ENCODE data around the gene TUFM.
"Not testable (repeated sequence)": the region's sequence is repeated elsewhere in the genome, so short reads cannot be mapped to it uniquely, and the experiment has no call there.

Gene TUFM

GRCh38 chr16:28837672-28838557 lies 8.2 kb downstream of the TUFM start:
- DNase-seq, result no peak

DNA sequence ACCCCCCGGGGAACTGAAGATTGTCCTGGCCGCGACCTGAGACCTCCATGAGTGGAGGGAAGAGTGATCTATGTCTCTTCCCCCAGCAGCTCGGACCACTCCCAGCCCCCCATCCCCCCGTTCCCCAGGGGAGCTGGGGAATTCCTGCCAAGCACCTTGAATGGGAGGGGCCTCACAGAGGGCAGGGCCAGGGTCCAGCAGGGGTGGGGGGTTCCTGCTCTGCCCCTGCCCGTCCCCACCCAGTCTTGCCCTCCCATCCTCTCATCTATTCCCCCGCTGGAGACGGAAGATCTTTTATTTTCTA lies 9.4 kb downstream of the TUFM start:
- DNase-seq, result no peak

DNA sequence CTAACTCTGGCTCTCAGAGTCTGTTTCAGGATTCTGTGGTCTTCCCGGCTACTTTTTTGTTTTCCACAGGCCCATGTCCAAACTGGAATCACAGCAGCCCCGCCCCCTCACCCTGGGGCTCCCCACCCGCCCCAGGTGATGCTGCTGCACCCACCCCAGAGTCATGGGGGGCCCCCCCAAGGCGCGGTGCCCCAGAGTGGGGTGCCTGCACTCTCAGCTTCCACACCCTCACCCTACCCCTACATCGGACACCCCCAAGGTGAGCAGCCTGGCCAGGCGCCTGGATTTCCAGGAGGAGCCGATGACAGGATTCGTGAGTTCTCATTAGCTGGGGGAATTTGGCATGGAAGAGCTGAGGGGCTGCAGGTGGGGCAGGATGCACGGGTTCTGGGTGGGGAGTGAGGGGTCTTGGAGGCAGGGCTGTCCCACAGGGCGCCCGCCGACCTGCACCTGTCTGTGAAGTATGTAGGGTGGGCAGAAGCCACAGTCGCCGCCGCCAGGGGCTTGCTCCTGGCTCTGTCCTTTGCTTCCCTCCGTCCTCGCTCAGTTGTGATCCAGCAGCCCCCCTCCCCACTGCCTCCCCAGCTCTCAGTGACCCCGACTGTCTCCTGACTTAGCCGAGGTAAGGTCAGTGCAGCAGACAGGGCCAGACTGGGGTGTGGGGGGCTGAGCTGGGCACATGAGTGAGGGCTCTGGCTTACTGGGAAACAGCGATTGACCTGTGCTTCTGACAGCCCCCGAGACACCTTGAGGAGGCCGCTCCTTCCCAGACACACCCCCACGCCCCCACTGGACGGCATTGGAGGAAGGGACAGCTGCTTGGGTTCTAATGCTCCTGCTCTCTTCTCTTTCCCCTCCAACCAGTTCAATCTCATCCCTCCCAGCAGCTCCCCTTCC lies 10.0 kb downstream of the TUFM start:
- DNase-seq, result no peak

GRCh38 chr16:28834873-28835863 lies 11.0 kb downstream of the TUFM start:
- DNase-seq, result no peak

DNA sequence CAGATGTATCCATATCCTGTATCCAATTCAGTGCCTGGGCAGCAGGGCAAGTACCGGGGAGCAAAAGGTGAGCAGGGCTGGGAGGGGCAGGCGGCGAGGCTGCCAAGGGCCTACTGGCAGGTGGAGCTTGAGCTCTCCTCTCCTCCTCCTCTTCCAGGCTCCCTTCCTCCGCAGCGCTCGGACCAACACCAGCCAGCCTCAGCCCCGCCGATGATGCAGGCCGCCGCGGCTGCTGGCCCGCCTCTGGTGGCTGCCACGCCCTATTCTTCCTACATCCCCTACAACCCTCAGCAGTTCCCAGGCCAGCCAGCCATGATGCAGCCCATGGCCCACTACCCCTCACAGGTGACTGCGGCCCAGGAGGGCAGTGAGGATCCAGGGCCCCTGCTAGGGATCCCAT lies 11.8 kb downstream of the TUFM start:
- no peak for DNase-seq

- DNase-seq, result no peak
Observed at GRCh38 chr16:28830531-28830930, 15.6 kb downstream of the TUFM start.

- no peak for DNase-seq
Observed at GRCh38 chr16:28829747-28830146, 16.4 kb downstream of the TUFM start.

DNA sequence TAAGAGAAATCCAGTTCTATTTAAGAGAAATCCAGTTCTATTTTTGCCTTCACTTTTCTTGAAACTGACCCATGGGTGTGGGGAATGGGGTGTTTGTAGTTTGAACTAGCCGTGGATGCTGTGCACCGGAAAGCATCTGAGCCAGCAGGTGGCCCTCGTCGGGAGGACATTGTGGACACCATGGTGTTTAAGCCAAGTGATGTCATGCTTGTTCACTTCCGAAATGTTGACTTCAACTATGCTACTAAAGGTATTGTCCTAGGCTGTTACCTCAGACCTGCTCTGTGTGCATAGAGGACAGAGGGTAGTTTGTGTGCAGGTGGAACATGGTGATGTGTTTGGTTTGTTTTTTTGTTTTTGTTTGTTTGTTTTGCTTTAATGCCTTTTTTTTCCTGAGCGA lies 20.0 kb downstream of the TUFM start:
- no peak for DNase-seq

DNA sequence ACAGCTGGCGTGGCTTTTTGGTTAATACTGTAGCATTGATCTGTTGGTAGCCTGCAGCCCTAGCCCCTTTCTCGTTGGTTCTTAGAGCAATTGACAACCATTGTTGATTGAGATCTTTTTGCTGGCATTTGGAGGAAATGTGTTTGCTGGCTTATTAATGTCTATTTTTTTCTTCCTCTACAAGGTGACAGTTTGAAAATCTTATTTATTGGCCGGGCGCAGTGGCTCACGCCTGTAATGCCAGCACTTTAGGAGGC lies 21.5 kb downstream of the TUFM start:
- DNase-seq, result no peak

DNA sequence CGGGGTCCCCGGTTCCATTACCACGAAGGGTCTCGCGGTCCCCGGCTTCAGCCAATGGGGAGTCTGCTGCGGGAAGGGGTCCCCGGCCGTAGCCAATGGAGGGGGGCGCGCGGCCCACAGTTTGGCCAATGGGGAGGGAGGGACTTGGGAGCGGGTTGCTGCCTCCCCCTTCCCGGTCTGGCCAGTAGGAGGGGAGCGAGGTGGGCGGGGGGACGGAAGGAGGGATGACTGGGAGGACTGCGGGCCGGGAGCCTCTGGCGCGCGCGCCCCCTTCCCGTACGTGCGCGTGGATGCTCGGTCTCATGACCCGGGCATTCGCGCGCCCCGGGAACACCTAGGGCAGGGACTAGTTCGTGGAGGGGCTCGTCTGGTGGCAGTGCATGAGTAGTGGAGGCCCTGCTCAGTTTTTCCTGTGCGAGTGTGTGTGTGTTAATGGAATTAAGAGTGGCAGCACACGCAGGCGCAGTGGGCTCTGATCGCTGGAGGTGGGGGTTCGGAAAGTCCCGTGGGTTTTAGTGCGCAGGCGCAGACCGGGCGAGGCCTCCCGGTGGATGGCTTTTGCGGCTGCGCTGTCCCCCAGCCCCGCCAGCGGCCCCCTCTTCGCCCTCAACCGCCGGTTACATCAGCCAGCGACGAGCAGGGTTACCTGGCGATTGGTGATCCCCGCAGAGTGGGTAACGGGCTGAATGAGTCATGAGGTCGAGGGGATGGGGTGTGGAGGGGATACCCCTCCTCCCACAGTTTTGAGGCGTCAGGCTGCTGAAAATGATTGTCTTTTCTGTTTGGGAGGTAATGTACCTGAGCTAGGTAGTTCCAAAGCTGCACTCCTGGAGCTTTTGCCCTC lies 22.1 kb downstream of the TUFM start:
- DNase-seq, result peak; percentile 95 to 96

- DNase-seq, result no peak
Observed at GRCh38 chr16:28823291-28823872, 22.8 kb downstream of the TUFM start.

GRCh38 chr16:28822520-28823290 lies 23.4 kb downstream of the TUFM start, which contains the start of gene ATXN2L:
ATXN2L (plus strand) TSS chr16:28822999; CDS start chr16:28823260, 261 bp downstream.
- DNase-seq, result peak; percentile 93 to 94

- no peak for DNase-seq
Observed at GRCh38 chr16:28821874-28822519, 24.2 kb downstream of the TUFM start.

DNA sequence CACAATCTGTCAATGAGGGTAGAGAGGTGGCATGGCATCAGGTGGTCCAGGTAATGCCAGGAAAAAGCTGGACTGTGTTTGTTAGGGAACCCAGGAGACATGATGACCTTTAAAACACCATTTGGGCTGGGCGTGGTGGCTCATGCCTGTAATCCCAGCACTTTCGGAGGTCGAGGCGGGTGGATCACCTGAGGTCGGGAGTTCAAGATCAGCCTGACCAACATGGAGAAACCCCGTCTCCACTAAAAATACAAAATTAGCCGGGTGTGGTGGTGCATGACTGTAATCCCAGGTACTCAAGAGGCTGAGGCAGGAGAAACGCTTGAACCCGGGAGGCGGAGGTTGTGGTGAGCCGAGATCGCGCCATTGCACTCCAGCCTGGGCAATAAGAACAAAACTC lies 25.6 kb downstream of the TUFM start:
- not testable (repeated sequence) for DNase-seq

DNA sequence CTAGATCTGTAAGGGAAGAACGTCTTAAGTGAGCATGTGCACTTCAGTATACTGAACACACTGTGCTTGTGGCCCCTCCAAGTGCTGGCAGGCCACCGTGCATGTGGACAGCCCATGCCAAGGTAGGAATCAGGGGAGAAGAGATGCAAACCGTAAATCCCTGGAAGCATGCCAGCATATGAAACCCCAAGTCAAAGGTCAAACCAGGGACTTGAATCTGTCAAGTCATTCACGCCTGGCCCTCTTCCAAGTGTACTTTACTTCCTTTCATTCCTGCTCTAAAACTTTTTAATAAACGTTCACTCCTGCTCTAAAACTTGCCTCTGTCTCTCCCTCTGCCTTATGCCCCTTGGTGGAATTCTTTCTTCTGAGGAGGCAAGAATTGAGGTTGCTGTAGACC lies 26.1 kb downstream of the TUFM start:
- DNase-seq, result no peak

GRCh38 chr16:28807445-28808120 lies 38.6 kb downstream of the TUFM start:
- DNase-seq, result not testable (repeated sequence)

GRCh38 chr16:28802235-28803019 lies 43.7 kb downstream of the TUFM start:
- peak; percentile 76 to 79 for DNase-seq
